NAMALWA (cell line): Measurements from ENCODE around the gene LUZP1.
"Not testable (repeated sequence)": the region's sequence is repeated elsewhere in the genome, so short reads cannot be mapped to it uniquely, and the experiment has no call there.

ENCODE experiments used
- DNase-seq: peaks from one replicate; pipeline ENCODE4 v3.0.0-alpha.2; 2015; ENCODE audit warnings: low spot score

The LUZP1 gene

GRCh38 chr1:23168445-23169194 is at the start of gene LUZP1:
TSS of gene LUZP1 (minus strand) at chr1:23168856.
- DNase-seq = peak; percentile 82

GRCh38 chr1:23217421-23218115 is 48.9 kb upstream of the LUZP1 start, which contains the start of gene HTR1D:
TSS of gene HTR1D (minus strand) at chr1:23217502. CDS start at chr1:23194219, 23,283 bp downstream.
- no peak for DNase-seq

- DNase-seq = peak; percentile 20
These were observed 48.2 kb upstream of the LUZP1 start for GRCh38 chr1:23216771-23217420.

DNA sequence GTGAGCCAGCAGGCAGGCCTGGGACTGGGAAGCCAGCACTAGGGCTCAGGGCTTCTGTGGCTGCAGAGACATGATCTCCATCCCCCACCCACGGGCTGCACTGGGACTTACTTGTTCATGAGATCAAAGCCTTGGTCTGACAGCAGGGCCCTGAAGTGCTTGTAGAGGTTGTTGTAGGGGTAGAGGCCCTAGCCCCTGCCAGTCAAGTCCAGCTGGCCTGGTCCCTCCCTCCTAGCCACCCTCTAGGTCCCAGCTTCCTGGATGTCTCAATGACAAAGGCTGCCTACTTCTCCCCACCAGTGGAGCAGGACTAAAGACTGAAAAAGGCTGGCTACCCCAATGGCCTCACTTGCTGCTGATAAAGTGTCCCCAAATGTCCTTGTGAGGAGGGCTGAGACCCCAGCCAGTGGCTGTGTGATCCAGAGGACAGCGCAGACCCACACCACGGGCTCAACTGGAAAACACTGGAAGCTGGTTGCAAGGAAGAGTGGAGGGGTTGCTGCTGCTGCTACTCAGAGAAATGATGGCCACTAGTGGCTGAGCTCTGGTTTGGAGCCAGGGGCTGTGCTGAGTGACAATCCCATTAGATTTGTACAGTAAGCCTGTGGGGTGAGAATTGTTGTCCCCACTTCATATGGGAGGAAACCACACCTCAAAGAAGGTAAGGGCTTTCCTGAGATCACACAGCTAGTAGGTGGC is 47.2 kb upstream of the LUZP1 start:
- no peak for DNase-seq

DNA sequence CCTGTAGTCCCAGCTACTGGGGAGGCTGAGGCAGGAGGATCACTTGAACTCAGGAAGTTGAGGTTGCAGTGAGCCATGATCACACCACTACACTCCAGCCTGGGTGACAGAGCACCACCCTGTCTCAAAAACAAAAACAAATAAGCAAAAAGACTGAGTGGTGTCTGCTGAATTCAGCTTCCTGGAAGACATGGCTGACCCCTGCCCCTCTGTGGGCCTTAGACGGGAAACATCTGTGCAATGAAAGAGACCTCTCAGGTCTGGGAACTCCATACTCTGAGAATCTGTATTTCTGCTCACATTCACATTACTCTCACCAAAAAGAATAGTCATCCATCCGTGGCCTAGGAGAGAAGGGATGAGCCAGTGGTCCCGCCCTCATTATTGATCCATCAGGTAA is 46.6 kb upstream of the LUZP1 start:
- DNase-seq = no peak

GRCh38 chr1:23214640-23215039 is 46.0 kb upstream of the LUZP1 start:
- DNase-seq = no peak

DNA sequence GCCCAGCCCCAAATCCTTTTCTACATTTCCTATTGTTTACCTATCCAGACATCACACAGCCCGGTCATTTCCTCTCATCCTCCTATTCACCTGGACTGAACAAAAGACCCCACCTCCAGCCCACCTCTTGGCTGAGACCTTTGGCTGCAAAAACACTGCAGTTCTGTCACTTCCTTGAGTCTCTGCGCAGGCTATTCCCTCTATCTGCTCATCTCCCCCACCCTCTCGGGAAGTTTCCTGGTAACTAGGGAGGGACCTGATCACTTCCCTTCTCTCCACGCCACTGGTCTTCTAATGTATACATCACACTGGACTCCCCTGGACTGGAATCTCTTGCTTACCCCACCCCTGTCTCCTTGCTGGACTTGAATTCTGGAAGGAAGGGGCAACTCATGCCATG is 43.3 kb upstream of the LUZP1 start:
- no peak for DNase-seq

GRCh38 chr1:23210963-23211362 is 42.3 kb upstream of the LUZP1 start:
- no peak for DNase-seq

- peak; percentile 30 for DNase-seq
These were observed 41.7 kb upstream of the LUZP1 start for GRCh38 chr1:23210351-23210785.

DNA sequence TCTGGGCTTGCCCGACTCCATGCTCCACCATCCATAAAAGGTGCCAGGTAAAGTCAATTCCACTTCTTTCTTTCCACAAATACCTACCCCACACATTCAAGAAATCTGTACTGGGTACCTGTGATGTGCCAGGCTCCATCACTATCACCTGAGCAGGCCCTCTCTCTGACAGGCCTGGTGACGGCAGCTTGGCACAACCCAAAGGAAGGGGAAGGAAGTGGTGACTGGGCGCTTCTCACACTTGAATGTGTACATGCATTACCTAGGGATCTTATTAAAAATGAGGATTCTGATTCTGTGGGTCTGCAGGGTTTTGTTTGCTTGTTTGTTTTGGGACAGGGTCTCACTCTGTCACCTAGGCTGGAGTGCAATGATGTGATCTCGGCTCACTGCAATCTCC is 41.1 kb upstream of the LUZP1 start:
- no peak for DNase-seq

- no peak for DNase-seq
These were observed 39.9 kb upstream of the LUZP1 start for GRCh38 chr1:23208527-23208926.

DNA sequence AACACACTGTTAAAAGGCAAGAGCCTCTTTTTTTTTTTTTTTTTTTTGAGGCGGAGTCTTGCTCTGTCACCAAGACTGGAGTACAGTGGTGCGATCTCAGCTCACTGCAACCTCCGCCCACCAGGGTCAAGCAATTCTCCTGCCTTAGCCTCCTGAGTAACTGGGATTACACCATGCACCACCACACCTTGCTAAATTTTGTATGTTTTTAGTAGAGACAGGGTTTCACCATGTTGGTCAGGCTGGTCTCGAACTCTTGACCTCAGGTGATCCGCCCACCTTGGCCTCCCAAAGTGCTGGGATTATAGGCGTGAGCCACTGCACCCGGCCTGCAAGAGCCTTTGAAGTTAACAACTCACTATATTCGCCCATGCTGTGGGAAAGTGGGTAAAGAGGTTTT is 39.1 kb upstream of the LUZP1 start:
- DNase-seq = not testable (repeated sequence)

- DNase-seq = no peak
These were observed 33.6 kb upstream of the LUZP1 start for GRCh38 chr1:23202263-23202749.

DNA sequence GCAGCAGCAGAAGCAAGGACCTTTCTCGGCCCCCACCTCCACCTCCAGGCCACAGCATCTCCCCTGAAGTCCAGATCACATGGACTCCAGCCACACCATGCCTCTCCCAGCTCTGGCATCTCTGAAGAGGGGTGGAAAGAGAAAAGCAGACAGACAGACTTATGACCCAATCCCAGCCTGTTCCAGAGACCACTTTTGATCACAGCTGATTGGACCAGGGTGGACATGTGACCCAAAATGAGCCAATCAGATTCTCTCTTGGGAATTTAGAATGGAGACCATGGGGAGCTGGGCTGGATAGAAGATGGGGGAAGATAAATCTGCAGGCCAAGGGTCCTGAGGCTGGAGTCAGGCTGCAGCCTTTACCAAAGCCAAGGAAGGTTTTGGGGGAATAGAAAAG is 32.2 kb upstream of the LUZP1 start:
- DNase-seq = peak; percentile 55

DNA sequence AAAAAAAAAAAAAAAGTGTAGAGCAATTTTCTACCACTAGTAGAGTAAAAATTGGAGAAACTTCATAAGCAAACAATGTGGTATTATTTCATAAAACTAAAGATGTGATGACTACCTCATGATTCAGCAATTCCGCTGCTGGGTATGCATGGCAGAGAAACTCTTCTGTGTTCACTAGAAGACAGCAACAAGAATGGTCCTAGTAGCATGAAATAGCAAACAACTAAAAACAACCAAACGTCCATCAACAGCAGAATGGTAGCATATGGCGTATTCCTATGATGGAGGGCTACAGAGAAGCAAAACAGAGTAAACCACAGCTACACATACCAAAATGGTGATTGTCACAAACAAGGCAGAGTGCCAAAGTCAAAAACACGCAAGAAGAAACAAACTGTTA is 29.7 kb upstream of the LUZP1 start:
- DNase-seq = no peak

- DNase-seq = no peak
These were observed 28.1 kb upstream of the LUZP1 start for GRCh38 chr1:23196627-23197328.

DNA sequence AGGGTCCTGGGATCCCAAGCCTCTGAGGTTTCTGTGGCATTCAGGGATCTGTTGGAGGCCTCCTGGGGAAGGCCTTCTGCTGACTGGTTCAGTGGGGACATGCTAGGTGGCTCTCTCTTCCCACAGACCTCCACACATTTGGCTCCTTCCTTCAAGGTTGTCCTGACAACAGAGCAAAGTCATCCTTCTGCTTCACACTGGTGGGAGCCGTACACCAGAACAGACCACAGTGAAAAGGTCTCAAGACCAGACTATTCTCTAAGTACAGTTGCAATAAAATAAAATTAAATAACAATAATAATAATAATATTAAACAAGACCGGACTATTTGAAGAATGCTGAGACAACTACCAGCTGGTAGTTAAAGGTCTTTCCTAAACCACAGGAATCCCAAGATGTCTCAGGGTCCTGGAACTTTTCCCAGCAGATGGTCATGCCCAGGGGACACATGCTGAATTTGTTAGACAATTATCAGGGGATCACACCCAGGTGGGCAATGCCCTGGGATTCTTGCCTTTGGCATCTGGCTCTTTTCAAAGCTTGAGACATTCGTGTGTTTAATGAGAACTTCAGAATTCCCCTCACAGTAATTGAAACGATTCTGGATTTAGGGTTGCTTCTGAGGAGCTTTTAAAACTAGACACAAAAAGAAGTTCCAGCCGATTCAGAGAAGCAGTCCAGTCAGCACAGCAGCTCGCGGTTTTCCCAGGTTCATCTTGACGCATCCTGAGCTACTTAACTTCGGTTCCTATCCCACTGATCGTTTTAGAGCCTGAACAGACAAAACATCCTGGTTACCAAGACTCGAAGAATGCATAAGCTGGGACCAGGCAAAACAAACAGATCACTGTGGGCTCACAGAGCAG is 25.7 kb upstream of the LUZP1 start:
- no peak for DNase-seq

DNA sequence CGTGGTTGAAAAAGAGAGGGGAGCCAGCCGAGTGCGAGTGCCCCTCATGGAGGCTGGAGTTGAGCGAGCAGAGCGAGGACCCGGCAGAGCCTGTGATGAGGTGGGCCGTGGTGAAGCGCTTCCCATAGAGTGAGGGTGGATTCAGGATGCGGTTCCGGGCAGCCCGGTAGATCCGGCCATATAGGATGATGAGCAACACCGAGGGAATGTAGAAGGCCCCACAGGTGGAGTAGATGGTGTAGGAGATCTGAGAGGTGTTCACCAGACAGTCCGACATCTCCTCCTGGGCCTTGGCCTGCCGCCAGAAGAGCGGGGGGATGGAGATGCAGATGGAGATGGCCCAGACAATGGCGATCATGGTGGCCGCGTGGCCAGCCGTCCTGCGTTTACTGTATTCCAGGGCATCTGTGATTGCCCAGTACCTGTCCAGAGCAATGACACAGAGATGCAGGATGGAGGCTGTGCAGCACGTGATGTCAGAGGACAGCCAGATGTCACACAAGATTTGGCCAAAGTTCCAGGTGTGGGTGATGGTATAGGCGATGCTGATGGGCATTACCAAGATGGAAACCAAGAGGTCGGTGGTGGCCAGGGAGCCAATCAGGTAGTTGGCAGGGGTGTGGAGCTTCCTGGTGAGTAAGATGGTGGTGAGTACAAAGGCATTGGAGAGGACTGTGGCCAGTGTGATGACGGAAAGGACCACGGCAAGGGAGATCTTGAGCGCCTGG is 24.9 kb upstream of the LUZP1 start:
- DNase-seq = no peak

DNA sequence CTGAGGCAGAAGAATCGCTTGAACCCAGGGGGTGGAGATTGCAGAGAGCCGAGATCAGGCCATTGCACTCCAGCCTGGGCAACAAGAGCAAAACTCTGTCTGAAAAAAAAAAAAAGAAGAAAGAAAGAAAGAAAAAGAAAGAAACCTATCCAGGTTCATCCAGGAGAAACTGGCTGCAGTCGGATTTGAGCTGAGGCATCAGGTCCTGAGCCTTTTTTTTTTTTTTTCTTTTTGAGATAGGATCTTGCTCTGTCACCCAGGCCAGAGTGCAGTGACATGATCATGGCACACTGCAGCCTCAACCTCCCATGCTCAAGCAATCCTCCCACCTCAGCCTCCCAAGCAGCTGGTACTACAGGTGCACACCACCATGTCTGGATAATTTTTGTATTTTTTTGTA is 22.5 kb upstream of the LUZP1 start:
- no peak for DNase-seq

- DNase-seq = not testable (repeated sequence)
These were observed 20.3 kb upstream of the LUZP1 start for GRCh38 chr1:23188936-23189452.
